Kidney tubule cell (primary cell): ENCODE results near the gene C3AR1.
"Not testable (repeated sequence)": the region's sequence is repeated elsewhere in the genome, so short reads cannot be mapped to it uniquely, and the experiment has no call there.

Source experiments
- DNase-seq: peaks from one replicate; pipeline ENCODE4 v3.0.0-alpha.2; 2018; ENCODE audit warnings: low spot score

Gene C3AR1

GRCh38 chr12:8065991-8066594, at the start of gene C3AR1:
TSS of gene C3AR1 (minus strand) at chr12:8066359. CDS start at chr12:8060185, 6,174 bp downstream.
- DNase-seq: peak; percentile 64

GRCh38 chr12:8113117-8113516, 47.0 kb upstream of the C3AR1 start:
- not testable (repeated sequence) for DNase-seq

- peak; percentile 79 for DNase-seq
Measured at GRCh38 chr12:8108808-8109398, 42.7 kb upstream of the C3AR1 start.

GRCh38 chr12:8099235-8099634, 33.1 kb upstream of the C3AR1 start:
- no peak for DNase-seq

GRCh38 chr12:8096281-8096915, 30.2 kb upstream of the C3AR1 start:
- DNase-seq: no peak

GRCh38 chr12:8093291-8093690, 27.1 kb upstream of the C3AR1 start:
- DNase-seq: no peak

GRCh38 chr12:8089716-8090115, 23.6 kb upstream of the C3AR1 start:
- no peak for DNase-seq

- DNase-seq: not testable (repeated sequence)
Measured at GRCh38 chr12:8089277-8089676, 23.1 kb upstream of the C3AR1 start.

- no peak for DNase-seq
Measured at GRCh38 chr12:8088574-8088973, 22.4 kb upstream of the C3AR1 start.

- no peak for DNase-seq
Measured at GRCh38 chr12:8087666-8088065, 21.5 kb upstream of the C3AR1 start.

GRCh38 chr12:8084351-8084750, 18.2 kb upstream of the C3AR1 start:
- not testable (repeated sequence) for DNase-seq

GRCh38 chr12:8082808-8083100, 16.6 kb upstream of the C3AR1 start:
- no peak for DNase-seq

GRCh38 chr12:8081251-8081920, 15.2 kb upstream of the C3AR1 start:
- DNase-seq: peak; percentile 11

- no peak for DNase-seq
Measured at GRCh38 chr12:8080120-8080519, 14.0 kb upstream of the C3AR1 start.

- no peak for DNase-seq
Measured at GRCh38 chr12:8078916-8079315, 12.8 kb upstream of the C3AR1 start.

- peak; percentile 60 for DNase-seq
Measured at GRCh38 chr12:8078398-8078797, 12.2 kb upstream of the C3AR1 start.

GRCh38 chr12:8077207-8077606, 11.0 kb upstream of the C3AR1 start:
- DNase-seq: peak; percentile 52

- no peak for DNase-seq
Measured at GRCh38 chr12:8076366-8076765, 10.2 kb upstream of the C3AR1 start.

- no peak for DNase-seq
Measured at GRCh38 chr12:8075935-8076334, 9.8 kb upstream of the C3AR1 start.

GRCh38 chr12:8071820-8072219, 5.7 kb upstream of the C3AR1 start:
- DNase-seq: not testable (repeated sequence)

- DNase-seq: no peak
Measured at GRCh38 chr12:8069582-8069981, 3.4 kb upstream of the C3AR1 start.

GRCh38 chr12:8064131-8064530, 2.0 kb downstream of the C3AR1 start:
- no peak for DNase-seq

GRCh38 chr12:8058506-8058905, 7.7 kb downstream of the C3AR1 start:
- DNase-seq: no peak
